ENCODE measurements around the gene BCL7B.
"Not testable (repeated sequence)": the region's sequence is repeated elsewhere in the genome, so short reads cannot be mapped to it uniquely, and the experiment has no call there.

The BCL7B gene

GRCh38 chr7:73555411-73555982 is 2.0 kb downstream of the BCL7B start:
- H3K36me3 ChIP-seq (ENCODE audit: control insufficient read depth, insufficient read depth, low read length): peaks cover 29% of the 10 kb centered on the region
- 92 to 97% methylated on average over 4 to 5 of the region's 6 CpGs for WGBS, 2 experiments (ENCODE audit: insufficient coverage in 2 of 2)
- peaks cover 7% of the 10 kb centered on the region for H3K4me1 ChIP-seq (ENCODE audit: control insufficient read depth, insufficient read depth, low read length, poor library complexity, severe bottlenecking)
- H3K4me3 ChIP-seq (ENCODE audit: extremely low read depth, insufficient read depth, low read length, poor library complexity, severe bottlenecking): no peak overlapping the region
- no peaks in the 10 kb centered on the region for H3K9me3 ChIP-seq (ENCODE audit: control insufficient read depth, low read length)
- H3K27ac ChIP-seq (ENCODE audit: low read depth, low read length, severe bottlenecking): no peak overlapping the region

GRCh38 chr7:73550093-73550492 is 7.4 kb downstream of the BCL7B start:
- H3K4me1 ChIP-seq (ENCODE audit: control insufficient read depth, insufficient read depth, low read length, poor library complexity, severe bottlenecking); H3K4me3 ChIP-seq (ENCODE audit: extremely low read depth, insufficient read depth, low read length, poor library complexity, severe bottlenecking); H3K27ac ChIP-seq (ENCODE audit: low read depth, low read length, severe bottlenecking); H3K9me3 ChIP-seq (ENCODE audit: control insufficient read depth, low read length): not testable (repeated sequence)
- H3K36me3 ChIP-seq (ENCODE audit: control insufficient read depth, insufficient read depth, low read length): peaks cover 66% of the 10 kb centered on the region
- WGBS, 2 experiments (ENCODE audit: insufficient coverage in 2 of 2): 87 to 98% methylated on average over 5 of the region's 5 CpGs

GRCh38 chr7:73549176-73549575 is 8.3 kb downstream of the BCL7B start:
- Histone ChIP-seq H3K36me3 (ENCODE audit: control insufficient read depth, insufficient read depth, low read length) (peaks cover 62% of the 10 kb centered on the region), H3K4me3 (ENCODE audit: extremely low read depth, insufficient read depth, low read length, poor library complexity, severe bottlenecking) (no peak overlapping the region), H3K9me3 (ENCODE audit: control insufficient read depth, low read length) (no peaks in the 10 kb centered on the region), H3K27ac (ENCODE audit: low read depth, low read length, severe bottlenecking) (no peak overlapping the region), H3K4me1 (ENCODE audit: control insufficient read depth, insufficient read depth, low read length, poor library complexity, severe bottlenecking) (no peaks in the 10 kb centered on the region)
- WGBS, 2 experiments (ENCODE audit: insufficient coverage in 2 of 2): no CpG with 5 or more reads among the region's 4 CpGs

DNA sequence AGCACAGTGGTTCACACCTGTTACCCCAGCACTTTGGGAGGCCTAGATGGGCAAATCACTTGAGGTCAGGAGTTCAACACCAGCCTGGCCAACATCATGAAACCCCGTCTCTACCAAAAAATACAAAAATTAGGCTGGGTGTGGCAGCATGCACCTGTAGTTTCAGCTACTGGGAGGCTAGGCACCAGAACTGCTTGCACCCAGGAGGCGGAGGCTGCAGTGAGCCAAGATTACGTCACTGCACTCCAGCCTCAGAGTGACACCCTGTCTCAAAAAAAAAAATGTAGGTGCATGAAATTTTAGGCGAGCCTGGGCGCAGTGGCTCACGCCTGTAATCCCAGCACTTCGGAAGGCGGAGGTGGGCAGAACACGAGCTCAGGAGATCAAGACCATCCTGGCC is 9.6 kb downstream of the BCL7B start:
- H3K27ac ChIP-seq (ENCODE audit: low read depth, low read length, severe bottlenecking): no peak overlapping the region
- no peaks in the 10 kb centered on the region for H3K9me3 ChIP-seq (ENCODE audit: control insufficient read depth, low read length)
- H3K4me1 ChIP-seq (ENCODE audit: control insufficient read depth, insufficient read depth, low read length, poor library complexity, severe bottlenecking): no peaks in the 10 kb centered on the region
- WGBS, 2 experiments (ENCODE audit: insufficient coverage in 2 of 2): 96% methylated on average over 9 of the region's 9 CpGs
- no peak overlapping the region for H3K4me3 ChIP-seq (ENCODE audit: extremely low read depth, insufficient read depth, low read length, poor library complexity, severe bottlenecking)
- peaks cover 67% of the 10 kb centered on the region for H3K36me3 ChIP-seq (ENCODE audit: control insufficient read depth, insufficient read depth, low read length)

- peaks cover 63% of the 10 kb centered on the region for H3K36me3 ChIP-seq (ENCODE audit: control insufficient read depth, insufficient read depth, low read length)
- H3K4me1 ChIP-seq (ENCODE audit: control insufficient read depth, insufficient read depth, low read length, poor library complexity, severe bottlenecking): peaks cover 2% of the 10 kb centered on the region
- H3K27ac ChIP-seq (ENCODE audit: low read depth, low read length, severe bottlenecking): no peak overlapping the region
- 83 to 100% methylated on average over 1 of the region's 2 CpGs for WGBS, 2 experiments (ENCODE audit: insufficient coverage in 2 of 2)
- H3K9me3 ChIP-seq (ENCODE audit: control insufficient read depth, low read length): no peaks in the 10 kb centered on the region
- no peak overlapping the region for H3K4me3 ChIP-seq (ENCODE audit: extremely low read depth, insufficient read depth, low read length, poor library complexity, severe bottlenecking)
Measured at GRCh38 chr7:73544678-73545077, 12.8 kb downstream of the BCL7B start.

DNA sequence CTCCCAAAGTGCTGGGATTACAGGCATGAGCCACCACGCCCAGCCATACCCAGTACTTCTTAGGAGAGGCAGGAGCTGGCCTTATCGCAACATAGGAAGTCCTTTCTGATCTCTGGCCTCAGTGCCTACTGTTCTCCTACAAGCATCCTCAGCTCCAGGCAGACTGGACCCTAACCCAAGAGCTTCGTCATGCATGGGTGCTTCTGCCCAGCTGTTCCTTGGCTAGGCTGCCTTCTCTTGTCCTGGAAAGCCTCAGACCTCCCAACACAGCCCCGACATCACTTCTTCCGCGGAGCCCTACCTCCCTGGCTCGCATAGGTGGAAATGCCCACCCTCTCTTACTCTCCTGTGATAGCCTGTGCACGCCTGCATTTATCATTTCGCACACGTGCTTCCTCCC is 15.8 kb downstream of the BCL7B start:
- no peak overlapping the region for H3K27ac ChIP-seq (ENCODE audit: low read depth, low read length, severe bottlenecking)
- peaks cover 75% of the 10 kb centered on the region for H3K36me3 ChIP-seq (ENCODE audit: control insufficient read depth, insufficient read depth, low read length)
- H3K9me3 ChIP-seq (ENCODE audit: control insufficient read depth, low read length): no peaks in the 10 kb centered on the region
- peaks cover 7% of the 10 kb centered on the region for H3K4me1 ChIP-seq (ENCODE audit: control insufficient read depth, insufficient read depth, low read length, poor library complexity, severe bottlenecking)
- WGBS, 2 experiments (ENCODE audit: insufficient coverage in 2 of 2): 98 to 99% methylated on average over 10 of the region's 10 CpGs
- no peak overlapping the region for H3K4me3 ChIP-seq (ENCODE audit: extremely low read depth, insufficient read depth, low read length, poor library complexity, severe bottlenecking)

DNA sequence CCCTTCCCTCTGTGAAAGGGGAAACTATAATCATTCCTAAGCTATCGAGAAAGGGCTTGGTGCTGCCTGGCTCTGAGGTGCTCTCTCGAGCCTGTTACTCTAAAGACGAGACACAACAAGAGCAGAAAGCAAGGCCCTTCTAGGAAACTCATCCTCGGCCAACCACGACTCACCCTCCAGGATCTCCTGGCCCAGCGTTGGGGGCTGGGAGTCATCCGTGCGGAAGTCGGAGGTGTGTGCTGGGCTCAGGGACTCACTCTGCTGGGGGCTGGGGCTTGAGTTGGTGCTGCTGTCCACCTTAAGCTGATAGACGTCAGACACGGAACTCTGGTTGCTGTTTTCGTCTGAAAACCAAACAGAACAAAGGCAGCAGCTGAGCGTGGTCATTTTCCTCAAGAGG is 17.8 kb downstream of the BCL7B start:
- H3K36me3 ChIP-seq (ENCODE audit: control insufficient read depth, insufficient read depth, low read length): peaks cover 79% of the 10 kb centered on the region
- 95 to 96% methylated on average over 13 of the region's 13 CpGs for WGBS, 2 experiments (ENCODE audit: insufficient coverage in 2 of 2)
- H3K4me1 ChIP-seq (ENCODE audit: control insufficient read depth, insufficient read depth, low read length, poor library complexity, severe bottlenecking): peaks cover 7% of the 10 kb centered on the region
- no peak overlapping the region for H3K4me3 ChIP-seq (ENCODE audit: extremely low read depth, insufficient read depth, low read length, poor library complexity, severe bottlenecking)
- H3K9me3 ChIP-seq (ENCODE audit: control insufficient read depth, low read length): no peaks in the 10 kb centered on the region
- H3K27ac ChIP-seq (ENCODE audit: low read depth, low read length, severe bottlenecking): peak overlapping the region; percentile 5

DNA sequence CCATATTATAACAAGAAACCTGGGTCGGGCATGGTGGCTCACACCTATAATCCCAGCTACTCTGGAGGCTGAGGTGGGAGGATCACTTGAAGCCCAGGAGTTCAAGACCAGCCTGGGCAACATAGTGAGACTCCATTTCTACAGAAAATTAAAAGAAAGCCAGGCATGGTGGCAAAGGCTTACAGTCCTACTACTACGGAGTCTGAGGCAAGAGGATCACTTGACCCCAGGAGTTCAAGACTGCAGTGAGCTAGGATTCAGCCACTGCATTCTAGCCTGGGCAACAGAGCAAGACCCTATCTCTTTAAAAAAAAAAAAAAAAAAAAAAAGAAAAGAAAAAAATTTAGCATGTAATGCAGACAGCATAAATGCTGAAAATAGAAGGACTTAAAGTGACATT is 19.0 kb downstream of the BCL7B start:
- not testable (repeated sequence) for H3K4me1 ChIP-seq (ENCODE audit: control insufficient read depth, insufficient read depth, low read length, poor library complexity, severe bottlenecking)
- peaks cover 81% of the 10 kb centered on the region for H3K36me3 ChIP-seq (ENCODE audit: control insufficient read depth, insufficient read depth, low read length)
- WGBS, 2 experiments (ENCODE audit: insufficient coverage in 2 of 2): 100% methylated on average over 1 of the region's 2 CpGs

GRCh38 chr7:73537051-73537450 is 20.4 kb downstream of the BCL7B start:
- H3K27ac ChIP-seq (ENCODE audit: low read depth, low read length, severe bottlenecking): no peak overlapping the region
- H3K4me3 ChIP-seq (ENCODE audit: extremely low read depth, insufficient read depth, low read length, poor library complexity, severe bottlenecking): no peak overlapping the region
- no peaks in the 10 kb centered on the region for H3K9me3 ChIP-seq (ENCODE audit: control insufficient read depth, low read length)
- 97 to 99% methylated on average over 12 to 15 of the region's 16 CpGs for WGBS, 2 experiments (ENCODE audit: insufficient coverage in 2 of 2)
- peaks cover 7% of the 10 kb centered on the region for H3K4me1 ChIP-seq (ENCODE audit: control insufficient read depth, insufficient read depth, low read length, poor library complexity, severe bottlenecking)
- peaks cover 69% of the 10 kb centered on the region for H3K36me3 ChIP-seq (ENCODE audit: control insufficient read depth, insufficient read depth, low read length)

More for the DNA sequence above, 19.0 kb downstream of the BCL7B start:
- H3K4me3 ChIP-seq (ENCODE audit: extremely low read depth, insufficient read depth, low read length, poor library complexity, severe bottlenecking); H3K27ac ChIP-seq (ENCODE audit: low read depth, low read length, severe bottlenecking); H3K9me3 ChIP-seq (ENCODE audit: control insufficient read depth, low read length): not testable (repeated sequence)

DNA sequence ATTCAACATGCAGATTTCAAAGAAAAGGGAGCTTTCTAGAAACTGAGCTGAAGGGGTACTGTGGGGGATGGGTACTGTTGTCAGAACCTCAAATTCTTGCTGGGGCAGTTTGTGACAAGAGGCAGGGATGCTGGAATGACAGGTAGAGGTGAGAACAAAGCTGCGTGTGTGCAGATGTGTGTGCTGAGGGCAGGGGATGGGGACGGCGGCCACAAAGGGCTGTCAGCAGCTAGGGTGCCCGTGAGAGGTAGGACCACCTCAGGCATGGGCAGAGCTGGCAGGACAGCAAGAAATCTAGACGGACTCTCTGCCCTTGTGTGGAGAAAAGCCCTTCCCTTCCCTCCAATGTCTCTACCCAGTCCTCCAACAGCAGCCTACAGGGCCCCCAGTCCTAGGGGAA is 21.0 kb downstream of the BCL7B start:
- Histone ChIP-seq H3K4me3 (ENCODE audit: extremely low read depth, insufficient read depth, low read length, poor library complexity, severe bottlenecking) (no peak overlapping the region), H3K4me1 (ENCODE audit: control insufficient read depth, insufficient read depth, low read length, poor library complexity, severe bottlenecking) (peaks cover 7% of the 10 kb centered on the region), H3K36me3 (ENCODE audit: control insufficient read depth, insufficient read depth, low read length) (peaks cover 65% of the 10 kb centered on the region), H3K9me3 (ENCODE audit: control insufficient read depth, low read length) (no peaks in the 10 kb centered on the region), H3K27ac (ENCODE audit: low read depth, low read length, severe bottlenecking) (no peak overlapping the region)
- WGBS, 2 experiments (ENCODE audit: insufficient coverage in 2 of 2): 93 to 100% methylated on average over 5 of the region's 5 CpGs

DNA sequence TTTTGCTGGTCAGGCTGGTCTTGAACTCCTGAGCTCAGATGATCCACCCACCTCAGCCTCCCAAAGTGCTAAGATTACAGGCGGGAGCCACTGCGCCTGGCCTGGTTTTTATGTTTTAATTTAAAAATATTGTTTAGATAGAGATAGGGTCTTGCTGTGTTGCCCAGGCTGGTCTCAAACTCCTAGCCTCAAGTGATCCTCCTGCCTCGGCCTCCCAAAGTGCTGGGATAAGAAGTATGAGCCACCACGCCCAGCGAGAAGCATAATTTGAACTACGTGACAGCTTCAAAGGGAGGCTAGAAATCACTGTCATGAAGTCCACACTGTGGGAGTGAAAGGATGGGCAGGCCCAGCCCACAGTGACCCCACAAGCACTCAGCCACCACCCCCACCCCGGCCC is 21.6 kb downstream of the BCL7B start:
- 95 to 100% methylated on average over 4 to 5 of the region's 7 CpGs for WGBS, 2 experiments (ENCODE audit: insufficient coverage in 2 of 2)

More for the DNA sequence above, 21.6 kb downstream of the BCL7B start:
- H3K4me1 ChIP-seq (ENCODE audit: control insufficient read depth, insufficient read depth, low read length, poor library complexity, severe bottlenecking); H3K9me3 ChIP-seq (ENCODE audit: control insufficient read depth, low read length); H3K27ac ChIP-seq (ENCODE audit: low read depth, low read length, severe bottlenecking); H3K4me3 ChIP-seq (ENCODE audit: extremely low read depth, insufficient read depth, low read length, poor library complexity, severe bottlenecking): not testable (repeated sequence)
- H3K36me3 ChIP-seq (ENCODE audit: control insufficient read depth, insufficient read depth, low read length): peaks cover 62% of the 10 kb centered on the region

Data from mesodermal cell (in vitro differentiated cells).